ENCODE measurements around the gene LRRC66.

- no peak for TF ChIP-seq REST (IDR thresholded peaks at IDR 0.05; ENCODE audit: low read depth)
- no peak for TF ChIP-seq TEAD4 (IDR thresholded peaks at IDR 0.05)
- TF ChIP-seq RAD21 (IDR thresholded peaks at IDR 0.05; ENCODE audit: low read depth): no peak
- TF ChIP-seq TCF12 (IDR thresholded peaks at IDR 0.05; ENCODE audit: low read depth): no peak
These were observed 34.1 kb upstream of the LRRC66 start for GRCh38 chr4:52054254-52054653.
